ENCODE data around the gene ATP2C2.

DNA sequence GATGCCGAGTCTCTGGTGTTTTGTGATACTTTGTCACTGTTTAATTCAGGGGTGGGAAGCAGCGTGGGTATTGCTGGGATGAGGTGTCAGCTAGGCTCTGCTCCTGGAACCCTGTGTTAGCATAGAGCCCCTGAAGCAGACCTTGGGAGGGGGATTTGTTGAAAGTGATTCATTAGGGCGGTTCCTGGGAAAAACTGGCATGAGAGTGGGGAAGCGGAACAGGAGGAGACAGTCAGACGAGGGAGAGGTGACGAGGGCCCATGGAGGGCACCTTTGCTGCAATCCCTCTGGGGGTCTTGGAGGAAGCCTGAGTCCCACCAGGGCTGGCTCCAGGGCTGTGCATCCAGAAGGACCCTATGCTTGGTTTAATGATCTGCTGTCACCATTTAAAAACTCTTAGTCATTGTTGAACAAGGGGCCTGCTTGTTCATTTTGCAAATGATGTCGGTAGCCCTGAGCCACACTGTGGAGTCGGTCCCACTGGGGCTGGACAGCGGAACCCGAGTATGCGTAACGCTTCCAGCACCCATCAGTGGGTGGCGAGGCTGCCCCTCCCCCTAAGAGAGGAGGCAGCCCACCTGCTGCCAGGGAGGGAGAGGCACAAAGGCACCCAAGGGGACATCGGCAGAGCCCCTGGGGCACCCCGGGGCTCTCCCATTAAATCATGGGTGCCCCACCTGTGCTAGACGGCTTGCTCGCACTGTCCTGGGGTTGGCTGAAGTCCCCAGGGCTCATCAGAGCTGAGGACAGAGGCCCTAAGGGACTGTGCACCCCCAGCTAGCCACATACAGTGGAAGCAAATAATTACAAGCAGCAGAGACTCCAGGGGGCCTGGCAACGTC lies 38.3 kb upstream of the ATP2C2 start:
- TF ChIP-seq JAZF1 (CRISPR knock-in tag; IDR thresholded peaks at IDR 0.05) (no peak), CTCF (IDR thresholded peaks at IDR 0.05) (no peak), ZNF263 (CRISPR knock-in tag; IDR thresholded peaks at IDR 0.05; ENCODE audit: low read depth) (no peak), ZNF281 (CRISPR knock-in tag; IDR thresholded peaks at IDR 0.05) (no peak), ESRRA (CRISPR knock-in tag; IDR thresholded peaks at IDR 0.05; ENCODE audit: borderline replicate concordance) (no peak), FOXJ3 (CRISPR knock-in tag; IDR thresholded peaks at IDR 0.05; ENCODE audit: borderline replicate concordance) (no peak), FOXP1 (CRISPR knock-in tag; IDR thresholded peaks at IDR 0.05; ENCODE audit: borderline replicate concordance) (no peak), ZNF232 (CRISPR knock-in tag; IDR thresholded peaks at IDR 0.05) (no peak), KAT7 (CRISPR knock-in tag; IDR thresholded peaks at IDR 0.05; ENCODE audit: borderline replicate concordance) (no peak)
- TF ChIP-seq, protein P1, sequence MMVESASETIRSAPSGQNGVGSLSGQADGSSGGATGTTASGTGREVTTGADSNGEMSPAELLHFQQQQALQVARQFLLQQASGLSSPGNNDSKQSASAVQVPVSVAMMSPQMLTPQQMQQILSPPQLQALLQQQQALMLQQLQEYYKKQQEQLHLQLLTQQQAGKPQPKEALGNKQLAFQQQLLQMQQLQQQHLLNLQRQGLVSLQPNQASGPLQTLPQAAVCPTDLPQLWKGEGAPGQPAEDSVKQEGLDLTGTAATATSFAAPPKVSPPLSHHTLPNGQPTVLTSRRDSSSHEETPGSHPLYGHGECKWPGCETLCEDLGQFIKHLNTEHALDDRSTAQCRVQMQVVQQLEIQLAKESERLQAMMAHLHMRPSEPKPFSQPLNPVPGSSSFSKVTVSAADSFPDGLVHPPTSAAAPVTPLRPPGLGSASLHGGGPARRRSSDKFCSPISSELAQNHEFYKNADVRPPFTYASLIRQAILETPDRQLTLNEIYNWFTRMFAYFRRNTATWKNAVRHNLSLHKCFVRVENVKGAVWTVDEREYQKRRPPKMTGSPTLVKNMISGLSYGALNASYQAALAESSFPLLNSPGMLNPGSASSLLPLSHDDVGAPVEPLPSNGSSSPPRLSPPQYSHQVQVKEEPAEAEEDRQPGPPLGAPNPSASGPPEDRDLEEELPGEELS (CRISPR knock-in tag; IDR thresholded peaks at IDR 0.05) = no peak
- TF ChIP-seq, protein P2, sequence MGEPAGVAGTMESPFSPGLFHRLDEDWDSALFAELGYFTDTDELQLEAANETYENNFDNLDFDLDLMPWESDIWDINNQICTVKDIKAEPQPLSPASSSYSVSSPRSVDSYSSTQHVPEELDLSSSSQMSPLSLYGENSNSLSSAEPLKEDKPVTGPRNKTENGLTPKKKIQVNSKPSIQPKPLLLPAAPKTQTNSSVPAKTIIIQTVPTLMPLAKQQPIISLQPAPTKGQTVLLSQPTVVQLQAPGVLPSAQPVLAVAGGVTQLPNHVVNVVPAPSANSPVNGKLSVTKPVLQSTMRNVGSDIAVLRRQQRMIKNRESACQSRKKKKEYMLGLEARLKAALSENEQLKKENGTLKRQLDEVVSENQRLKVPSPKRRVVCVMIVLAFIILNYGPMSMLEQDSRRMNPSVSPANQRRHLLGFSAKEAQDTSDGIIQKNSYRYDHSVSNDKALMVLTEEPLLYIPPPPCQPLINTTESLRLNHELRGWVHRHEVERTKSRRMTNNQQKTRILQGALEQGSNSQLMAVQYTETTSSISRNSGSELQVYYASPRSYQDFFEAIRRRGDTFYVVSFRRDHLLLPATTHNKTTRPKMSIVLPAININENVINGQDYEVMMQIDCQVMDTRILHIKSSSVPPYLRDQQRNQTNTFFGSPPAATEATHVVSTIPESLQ (CRISPR knock-in tag; IDR thresholded peaks at IDR 0.05) = no peak

All from WTC11 (cell line).